ENCODE data around the gene ARID1B. TPM values are rescaled to one million over a fixed set of nuclear protein-coding genes. Genes with fewer than 3 reads are reported as not detected.

ARID1B gene
- total and polyA plus RNA-seq, 4 donors: 7.0 to 49.0 (median 24.2) TPM

DNA sequence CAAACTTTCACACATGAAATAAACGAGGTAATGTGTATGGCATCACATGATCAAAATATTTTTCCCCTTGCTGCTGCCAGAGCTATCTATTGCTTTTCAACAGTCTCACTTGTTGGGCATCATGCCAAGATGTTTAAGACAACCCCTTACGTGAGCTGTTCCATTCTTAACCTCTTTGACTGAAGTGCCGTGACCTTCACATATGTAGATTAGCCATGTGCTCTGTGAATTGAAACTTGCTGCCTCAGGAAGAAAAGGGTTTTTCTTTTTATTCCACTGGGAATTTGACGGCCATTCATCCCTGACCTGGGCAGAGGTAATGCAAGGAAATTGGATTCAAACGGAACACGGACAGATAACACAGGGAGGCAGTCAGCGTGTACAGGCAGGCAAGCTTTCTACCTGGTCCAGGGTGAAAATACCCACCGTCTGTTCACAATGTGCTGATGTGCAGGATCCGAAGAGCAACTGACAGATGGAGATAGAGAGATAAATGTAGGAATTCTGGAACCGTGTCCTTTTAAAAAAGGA, 14.2 kb downstream of the ARID1B start:
- WGBS: 33% methylated on average over 10 of the region's 10 CpGs

GRCh38 chr6:156793200-156793599, 16.0 kb downstream of the ARID1B start:
- H3K9me3 ChIP-seq (ENCODE audit: control insufficient read depth in 4 of 4, low read length in 3 of 4): no peaks in the 10 kb centered on the region
- WGBS: 96% methylated on average over 6 of the region's 6 CpGs
- no peak overlapping the region for H3K9ac ChIP-seq (ENCODE audit: low read depth in 1 of 2, low read length in 2 of 2)

More for the DNA sequence above, 14.2 kb downstream of the ARID1B start:
- H3K27me3 ChIP-seq (ENCODE audit: control insufficient read depth in 4 of 4, insufficient read depth in 4 of 4, low read length in 3 of 4): no peaks in the 10 kb centered on the region
- H3K4me1 ChIP-seq (ENCODE audit: control insufficient read depth in 4 of 4, insufficient read depth in 4 of 4, low read length in 3 of 4): peaks cover 5 to 35% (median 25%) of the 10 kb centered on the region in 4 donors
- H3K9me3 ChIP-seq (ENCODE audit: control insufficient read depth in 4 of 4, low read length in 3 of 4): no peaks in the 10 kb centered on the region
- no peak overlapping the region for H3K4me3 ChIP-seq (ENCODE audit: low read depth in 1 of 3, low read length in 3 of 3)
- H3K36me3 ChIP-seq (ENCODE audit: control insufficient read depth in 4 of 4, insufficient read depth in 3 of 4, low read depth in 1 of 4, low read length in 3 of 4): no peaks in the 10 kb centered on the region
- H3K27ac ChIP-seq (ENCODE audit: low read depth in 1 of 2, low read length in 2 of 2): no peak overlapping the region
- no peak overlapping the region for H3K9ac ChIP-seq (ENCODE audit: low read depth in 1 of 2, low read length in 2 of 2)
- TF ChIP-seq NR2F2 (IDR thresholded peaks at IDR 0.05): peak; percentile 59
- no peak for TF ChIP-seq ATF3 (IDR thresholded peaks at IDR 0.05)
- DNase-seq (ENCODE audit: low spot score): no peak

More at GRCh38 chr6:156793200-156793599, 16.0 kb downstream of the ARID1B start:
- H3K36me3 ChIP-seq (ENCODE audit: control insufficient read depth in 4 of 4, insufficient read depth in 3 of 4, low read depth in 1 of 4, low read length in 3 of 4): no peaks in the 10 kb centered on the region
- H3K4me3 ChIP-seq (ENCODE audit: low read depth in 1 of 3, low read length in 3 of 3): no peak overlapping the region
- H3K27me3 ChIP-seq (ENCODE audit: control insufficient read depth in 4 of 4, insufficient read depth in 4 of 4, low read length in 3 of 4): no peaks in the 10 kb centered on the region
- no peak for TF ChIP-seq CTCF (IDR thresholded peaks at IDR 0.05; ENCODE audit: low read depth, low read length, missing input control)
- no peak for TF ChIP-seq ZBTB33 (IDR thresholded peaks at IDR 0.05)
- TF ChIP-seq TAF1 (conservative IDR thresholded peaks at IDR 0.05): no peak
- TF ChIP-seq NR2F2 (IDR thresholded peaks at IDR 0.05): no peak
- TF ChIP-seq REST (IDR thresholded peaks at IDR 0.05): no peak
- no peak for TF ChIP-seq SP1 (IDR thresholded peaks at IDR 0.05)
- TF ChIP-seq, protein P1, sequence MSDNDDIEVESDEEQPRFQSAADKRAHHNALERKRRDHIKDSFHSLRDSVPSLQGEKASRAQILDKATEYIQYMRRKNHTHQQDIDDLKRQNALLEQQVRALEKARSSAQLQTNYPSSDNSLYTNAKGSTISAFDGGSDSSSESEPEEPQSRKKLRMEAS (IDR thresholded peaks at IDR 0.05): no peak
- no peak for TF ChIP-seq RXRA (IDR thresholded peaks at IDR 0.05)
- TF ChIP-seq HNF4G (IDR thresholded peaks at IDR 0.05): no peak
- no peak for TF ChIP-seq FOXA1 (IDR thresholded peaks at IDR 0.05)
- no peak for DNase-seq (ENCODE audit: low spot score)
- peaks cover 5 to 43% (median 26%) of the 10 kb centered on the region in 4 donors for H3K4me1 ChIP-seq (ENCODE audit: control insufficient read depth in 4 of 4, insufficient read depth in 4 of 4, low read length in 3 of 4)
- no peak overlapping the region for H3K27ac ChIP-seq (ENCODE audit: low read depth in 1 of 2, low read length in 2 of 2)

Measured in liver (tissue), 9 donors.